Activated CD8-positive, alpha-beta memory T cell treated with anti-CD3 and anti-CD28 coated beads, Interleukin-2, amount 50 U/mL, for 48 hours (primary cell): ENCODE results near the gene DPCD.

ENCODE experiments used
- DNase-seq: peaks from one replicate; pipeline ENCODE4 v3.0.0-alpha.2; 2020

DPCD gene

DNA sequence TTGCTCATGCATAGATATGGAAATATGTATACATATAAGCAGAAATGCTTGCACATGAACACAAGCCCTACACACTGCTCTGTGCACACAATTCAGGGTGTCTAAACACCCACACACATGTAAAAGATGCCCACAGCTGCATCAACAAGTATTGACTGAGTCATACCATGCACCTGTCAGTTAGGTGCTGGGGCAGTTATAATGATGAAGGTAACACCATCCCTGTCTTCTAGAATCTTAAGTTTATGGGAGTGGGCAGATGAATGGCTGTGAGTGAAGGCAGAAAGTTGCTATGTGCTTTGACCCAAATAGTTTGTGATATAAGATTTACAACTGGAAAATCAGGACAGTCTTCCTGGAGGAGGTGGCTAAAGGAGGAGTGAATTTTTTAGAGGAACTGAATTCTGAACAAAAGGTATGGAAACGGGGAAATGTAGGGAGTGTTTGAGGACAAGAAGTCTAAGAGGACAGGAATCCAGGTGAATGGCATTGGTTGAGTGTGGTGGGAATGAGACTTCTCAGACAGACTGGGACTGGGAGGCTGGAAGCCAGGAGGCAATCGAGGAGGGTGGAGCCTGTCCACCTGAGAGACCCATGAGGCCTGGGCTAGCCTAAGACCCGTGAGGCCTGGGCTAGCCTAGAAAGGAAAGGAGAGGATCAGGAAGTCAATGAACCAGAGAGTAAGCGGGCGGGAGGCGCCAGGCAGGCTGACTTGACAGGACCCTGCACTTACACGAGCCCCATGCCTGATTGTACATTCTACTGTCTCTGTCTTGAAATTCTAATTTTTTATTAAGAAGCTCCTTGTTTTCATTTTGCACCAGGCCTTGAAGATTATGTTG, 20.7 kb upstream of the DPCD start:
- DNase-seq, result no peak

DNA sequence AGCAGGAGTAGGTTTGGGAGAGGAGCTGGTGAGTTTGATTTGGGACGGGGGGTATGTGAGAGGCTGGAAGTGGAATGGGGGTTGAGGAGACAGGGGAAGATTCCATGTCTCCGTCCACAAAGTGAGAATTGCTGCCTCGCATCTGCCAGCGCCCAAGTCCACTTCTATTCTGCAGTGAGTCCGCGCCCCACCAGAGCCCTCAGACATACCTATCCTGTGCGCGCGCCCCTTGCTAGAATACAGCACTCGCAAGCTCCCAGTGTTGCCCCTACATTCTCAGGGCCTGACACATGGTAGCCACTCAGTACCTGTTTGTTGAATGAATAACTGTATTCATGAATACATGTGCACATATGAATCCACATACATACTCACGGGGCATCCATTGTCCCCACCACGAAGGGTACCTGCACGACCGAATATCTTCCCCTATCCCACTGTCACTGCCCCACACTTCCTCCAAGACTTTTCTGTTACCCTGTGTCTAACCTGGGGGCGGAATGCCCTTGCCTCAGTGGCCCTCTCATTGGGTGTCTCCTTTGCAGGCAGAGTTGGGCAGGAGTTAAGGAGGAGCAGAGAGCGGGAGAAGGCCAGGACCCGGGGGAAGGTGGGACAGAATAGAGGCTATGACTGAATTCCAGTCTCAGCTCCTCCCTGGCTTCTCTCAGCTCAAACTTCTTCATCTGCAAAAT, 19.9 kb upstream of the DPCD start:
- peak; percentile 50 for DNase-seq

DNA sequence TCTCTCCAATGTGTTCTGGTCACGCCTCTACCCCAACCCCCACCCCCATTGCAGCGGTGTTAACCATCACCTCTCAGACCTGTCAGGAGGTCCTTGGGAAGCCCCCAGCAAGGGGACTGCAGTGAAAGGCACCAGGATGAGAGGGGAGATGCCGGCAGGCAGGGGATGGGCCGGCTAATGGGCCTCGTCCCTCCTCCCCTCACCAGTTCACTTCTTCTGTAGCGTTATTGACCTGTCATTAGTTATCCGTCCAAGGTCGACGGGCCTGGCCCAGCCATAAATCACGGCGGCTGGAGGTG, 18.8 kb upstream of the DPCD start:
- peak; percentile 56 for DNase-seq

DNA sequence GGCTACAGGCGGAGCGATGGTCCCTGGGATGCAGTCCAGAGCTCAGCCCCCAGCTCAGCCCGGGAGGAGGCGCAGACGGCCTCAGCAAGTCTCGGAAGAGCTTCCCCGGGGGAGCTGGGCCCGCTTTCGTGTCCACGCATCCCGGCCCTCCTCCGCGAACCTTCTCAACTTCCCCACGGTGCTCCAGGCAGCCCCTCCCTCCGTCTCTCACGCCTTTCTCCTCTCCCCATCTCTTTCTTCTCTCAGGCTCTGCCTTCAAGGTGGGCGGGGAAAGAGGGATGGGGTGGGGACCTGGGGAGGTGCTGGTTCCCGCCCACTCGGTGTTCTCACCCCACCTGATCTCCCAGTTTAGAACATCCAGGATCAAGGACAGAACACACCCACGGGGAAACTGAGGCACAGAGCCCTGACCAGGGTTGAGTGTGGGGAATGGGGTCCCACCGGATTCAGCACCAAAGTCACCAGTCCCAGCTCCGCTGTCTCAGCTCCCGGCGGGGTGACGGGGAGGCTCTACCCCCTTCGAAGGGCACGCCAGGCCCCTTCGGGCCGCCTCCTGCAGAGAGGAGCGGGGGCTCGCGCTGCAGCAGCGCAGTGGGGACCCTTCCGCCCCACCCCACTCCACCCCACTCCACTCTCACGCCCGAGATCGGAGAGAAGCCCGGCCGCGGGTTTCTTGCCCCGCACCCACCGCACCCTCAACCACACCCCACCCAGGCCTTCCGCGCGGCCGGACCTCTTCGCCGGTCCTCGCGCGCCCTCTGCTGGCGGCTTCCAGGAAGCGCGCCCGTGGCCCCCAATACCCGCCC, 18.3 kb upstream of the DPCD start:
- DNase-seq, result peak; percentile 96

DNA sequence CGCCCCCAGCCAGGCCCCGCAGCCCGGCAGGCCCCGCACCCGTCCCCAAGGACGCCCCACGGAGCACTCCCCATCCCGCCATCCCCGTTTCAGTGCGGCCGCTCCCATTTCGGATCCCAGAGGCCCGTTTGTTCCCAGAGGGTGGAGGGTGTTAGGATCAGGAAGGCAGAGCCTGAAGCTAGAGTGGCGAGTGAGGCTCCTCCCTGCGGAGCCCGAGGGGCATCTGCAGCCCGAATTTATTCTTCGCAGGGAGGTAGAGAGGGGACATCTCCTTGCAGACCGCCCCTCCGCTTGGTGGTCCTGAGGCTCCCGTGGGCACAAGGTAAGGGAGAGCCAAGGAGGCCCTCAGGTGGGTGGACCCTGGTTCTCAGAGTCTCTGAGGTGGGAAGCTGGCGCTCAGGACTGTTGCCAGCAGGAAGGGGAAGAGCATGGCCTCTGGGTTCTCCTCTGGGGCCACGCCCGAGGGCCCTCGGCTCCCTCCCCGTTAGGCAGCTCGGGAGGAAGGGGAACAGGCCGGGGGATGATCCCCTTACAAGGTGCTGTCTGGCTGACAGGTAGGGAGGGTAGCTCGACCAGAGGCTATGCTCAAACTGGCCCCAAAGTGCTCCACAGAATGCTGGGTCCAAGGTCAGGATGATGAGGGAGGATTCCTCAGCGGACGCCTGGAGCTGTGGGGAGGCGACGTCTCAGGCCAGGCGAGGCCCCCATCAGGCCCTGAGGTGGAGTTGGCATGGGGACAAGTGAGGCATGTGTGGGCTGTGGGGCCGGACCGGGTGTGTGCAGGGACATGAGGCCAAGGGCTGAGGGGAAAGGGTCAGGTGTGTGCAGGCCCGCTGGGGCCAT, 17.5 kb upstream of the DPCD start:
- DNase-seq, result no peak

DNA sequence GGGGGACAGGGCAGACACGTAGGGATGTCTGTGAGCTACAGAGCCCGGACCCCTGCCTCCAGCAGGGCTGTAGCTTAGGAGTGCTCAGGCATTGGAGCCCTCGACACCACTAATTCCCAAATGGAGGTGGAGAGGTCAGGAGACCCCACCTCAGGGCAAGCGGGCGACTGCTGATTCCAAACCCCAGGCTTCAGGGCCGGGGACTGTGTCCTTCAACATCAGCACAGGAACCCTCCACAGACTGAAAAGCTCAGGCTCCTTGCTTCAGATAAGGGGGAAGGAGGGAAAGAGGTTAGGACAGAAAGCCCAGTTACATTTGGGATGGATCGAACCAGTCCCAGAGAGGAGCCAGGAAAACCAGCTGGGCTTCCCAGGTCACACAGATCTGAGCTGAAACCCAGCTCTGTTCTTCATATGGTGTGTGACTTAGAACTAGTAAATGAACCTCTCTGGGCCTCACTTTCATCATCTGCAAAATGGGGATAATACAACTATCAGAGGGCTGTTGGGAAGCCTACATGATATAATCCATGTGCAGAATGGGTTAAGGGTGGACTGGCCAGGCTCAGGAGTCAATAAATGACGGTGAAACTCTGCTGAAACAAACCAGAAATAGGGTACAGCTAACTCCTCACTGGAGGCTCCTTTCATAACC, 16.7 kb upstream of the DPCD start:
- DNase-seq, result no peak

DNA sequence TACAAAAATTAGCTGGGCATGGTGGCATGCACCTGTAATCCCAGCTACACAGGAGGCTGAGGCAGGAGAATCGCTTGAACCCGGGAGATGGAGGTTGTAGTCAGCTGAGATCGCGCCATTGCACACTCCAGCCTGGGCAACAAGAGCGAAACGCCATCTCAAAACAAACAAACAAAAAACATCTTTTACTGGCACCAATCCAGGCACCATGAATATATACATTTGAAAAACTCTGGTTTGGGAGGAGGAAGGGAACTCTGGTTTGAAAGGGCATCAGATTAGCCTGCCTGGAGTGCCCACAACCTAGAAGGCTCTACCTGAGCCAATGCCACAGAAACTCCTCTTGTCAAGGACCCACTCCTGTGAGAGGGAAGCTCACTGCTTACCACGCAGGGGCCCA, 16.0 kb upstream of the DPCD start:
- DNase-seq, result no peak

DNA sequence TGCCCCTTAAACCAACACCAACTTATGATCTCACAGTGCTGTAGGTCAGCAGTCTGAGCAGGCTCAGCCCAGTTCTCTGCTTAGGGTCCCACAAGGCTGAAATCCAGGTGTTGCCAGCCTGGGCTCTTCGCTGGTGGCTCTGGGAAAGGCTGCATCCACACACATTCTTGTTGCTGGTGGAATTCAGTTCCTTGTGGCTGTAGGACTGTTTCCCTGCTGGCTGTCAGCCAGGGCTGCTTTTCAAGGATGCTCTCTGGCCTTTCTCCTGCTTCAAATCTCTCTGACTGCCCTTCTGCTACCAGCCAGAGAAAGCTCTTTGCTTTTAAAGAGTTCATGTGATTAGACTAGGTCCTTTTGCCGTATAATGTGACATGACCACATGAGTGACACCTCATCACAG, 15.3 kb upstream of the DPCD start:
- no peak for DNase-seq

DNA sequence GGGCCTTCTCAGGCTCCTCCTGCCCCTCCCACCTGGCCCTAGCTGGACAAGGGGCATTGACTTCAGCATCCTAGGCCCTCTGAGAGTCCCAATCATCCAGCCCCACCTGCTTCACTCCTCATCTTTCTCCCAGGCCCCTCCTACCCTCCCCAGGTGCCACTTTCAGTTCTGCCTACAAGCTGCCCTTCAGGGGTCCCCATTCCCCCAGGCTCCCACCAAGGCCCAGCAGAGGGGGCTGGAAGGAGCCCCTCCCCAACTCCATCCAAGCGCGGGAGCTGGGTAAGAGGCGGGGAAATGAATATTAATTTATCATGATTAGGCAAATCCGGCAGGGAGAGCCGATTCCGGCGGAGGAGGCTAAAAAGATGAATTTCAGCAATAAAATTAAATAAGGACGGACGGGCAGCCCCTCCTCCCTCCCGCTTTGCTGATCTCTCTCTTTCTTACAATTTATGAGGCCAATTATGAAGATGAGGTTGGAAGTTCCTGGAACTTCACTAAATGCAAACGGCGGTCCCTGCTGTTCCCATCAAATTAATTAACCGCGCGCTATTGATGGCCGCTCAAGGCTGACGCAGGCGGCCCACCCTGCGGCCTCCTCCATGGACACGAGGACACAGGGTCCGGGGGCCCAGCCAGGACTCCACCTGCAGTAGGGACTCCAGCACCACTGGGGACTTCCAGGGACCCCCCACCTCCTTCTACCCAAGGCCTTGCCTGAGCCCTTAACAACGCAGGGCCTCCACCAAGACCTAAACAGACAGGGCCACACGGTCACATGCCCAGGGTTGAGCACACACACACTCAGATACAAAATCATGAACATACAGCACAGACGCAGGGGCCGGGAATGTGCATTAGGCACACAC, 14.0 kb upstream of the DPCD start:
- DNase-seq, result no peak

DNA sequence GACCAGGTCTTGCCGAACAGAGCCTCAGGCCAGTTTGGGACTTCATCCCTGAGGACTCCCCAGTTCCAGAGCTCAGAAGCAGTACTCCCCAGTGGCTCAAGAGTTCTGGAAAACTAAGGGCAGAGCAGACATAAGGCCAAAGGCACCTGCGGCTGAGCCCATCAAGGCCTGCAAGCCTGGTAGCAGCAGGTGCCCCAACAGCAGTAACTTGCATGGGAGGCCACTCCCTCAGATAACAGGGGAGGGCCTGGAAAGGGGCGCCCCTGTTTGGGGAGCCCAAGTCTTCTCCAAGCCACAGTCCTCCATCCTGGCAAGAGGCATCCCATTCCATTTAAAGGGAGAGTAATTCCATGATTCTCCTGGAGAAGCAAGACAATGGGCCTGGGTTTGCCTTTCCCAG, 13.0 kb upstream of the DPCD start:
- DNase-seq, result no peak

DNA sequence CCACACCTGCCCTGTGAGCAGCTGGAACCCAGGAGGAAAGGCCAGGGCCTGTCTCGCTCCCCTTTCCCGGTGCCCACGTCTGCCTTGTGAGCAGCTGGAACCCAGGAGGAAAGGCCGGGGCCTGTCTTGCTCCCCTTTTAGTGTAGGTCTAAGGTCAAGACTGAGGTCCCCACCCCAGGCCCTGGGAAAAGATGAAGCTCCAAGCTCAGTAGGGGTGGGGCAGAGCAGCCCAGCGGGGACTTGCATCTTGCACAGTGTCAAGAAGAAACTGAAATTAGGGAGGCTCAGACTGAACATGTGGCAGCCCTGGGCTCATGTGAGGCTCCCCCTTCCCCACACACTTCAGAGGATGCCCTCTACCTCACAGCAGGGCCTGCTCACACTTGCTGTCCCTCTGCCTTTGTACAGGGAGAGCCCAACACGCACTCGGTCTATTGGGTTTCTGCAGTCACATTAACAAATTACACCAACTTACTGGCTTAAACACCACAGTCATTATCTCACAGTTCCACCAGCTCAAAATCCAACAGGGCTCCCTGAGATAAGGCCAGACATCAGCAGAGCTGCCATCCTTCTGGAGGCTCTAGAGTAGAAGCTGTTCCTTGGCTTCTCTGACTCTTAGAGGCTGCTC, 12.4 kb upstream of the DPCD start:
- DNase-seq, result no peak

DNA sequence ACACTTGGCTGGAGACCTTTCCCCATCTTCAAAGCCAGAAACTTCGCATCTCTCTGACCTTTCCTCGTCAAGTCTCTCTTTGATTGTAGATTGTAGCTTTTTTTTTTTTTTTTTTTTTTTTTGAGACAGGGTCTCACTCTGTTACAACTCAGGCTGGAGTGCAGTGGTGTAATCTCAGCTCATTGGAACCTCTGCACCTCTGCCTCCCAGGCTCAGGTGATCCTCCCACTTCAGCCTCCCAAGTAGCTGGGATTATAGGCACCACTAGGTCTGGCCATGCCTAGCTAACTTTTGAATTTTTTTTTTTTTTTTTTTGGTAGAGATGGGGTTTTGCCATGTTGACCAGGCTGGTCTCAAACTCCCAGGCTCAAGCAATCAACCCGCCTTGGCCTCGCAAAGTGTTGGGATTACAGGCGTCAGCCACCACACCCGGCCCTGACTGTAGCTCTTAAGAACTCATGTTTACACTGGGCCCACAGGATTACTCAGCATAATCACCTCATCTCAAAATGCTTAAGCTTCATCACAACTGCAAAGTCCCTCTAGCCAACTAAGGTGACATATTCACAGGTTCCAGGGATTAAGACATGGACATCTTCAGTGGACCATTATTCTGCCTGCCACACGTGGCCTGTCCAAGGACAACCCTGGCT, 11.8 kb upstream of the DPCD start:
- DNase-seq, result no peak

DNA sequence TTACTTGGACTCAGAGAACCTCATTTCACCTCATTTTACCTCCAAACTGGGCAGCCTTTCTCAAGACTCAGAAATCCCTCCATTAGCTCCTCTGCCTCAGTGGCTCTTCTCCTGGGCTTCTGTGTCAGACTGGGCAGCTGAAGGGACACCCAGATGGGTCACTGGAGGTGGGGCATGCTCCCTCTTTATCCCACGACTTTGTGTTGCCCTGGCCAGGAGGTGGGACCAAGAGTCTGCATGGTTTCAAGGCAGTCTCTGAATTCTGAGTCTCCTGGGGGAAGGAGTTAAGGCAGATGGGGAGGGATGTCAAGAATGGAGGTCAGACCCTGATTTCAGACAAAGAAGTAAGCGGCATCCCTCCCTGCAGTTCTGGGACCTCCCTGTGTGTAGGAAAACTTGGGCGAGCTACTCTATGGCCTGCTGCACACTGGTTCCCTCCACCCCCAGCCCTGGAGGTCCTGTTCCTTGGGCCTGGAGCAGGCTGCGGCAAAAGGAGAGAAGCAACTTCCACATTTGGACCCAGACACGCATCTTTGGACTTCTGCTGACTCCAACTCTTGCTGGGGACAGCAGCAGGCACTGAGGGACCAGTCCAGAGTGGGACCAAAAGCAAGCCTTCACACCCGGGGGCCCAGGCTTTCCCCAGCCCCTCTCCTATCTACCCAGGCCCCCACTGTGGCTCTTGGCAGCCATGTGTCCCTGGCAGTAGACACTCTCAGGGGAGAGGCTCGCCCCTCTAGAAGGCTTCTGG, 10.8 kb upstream of the DPCD start:
- DNase-seq, result no peak

DNA sequence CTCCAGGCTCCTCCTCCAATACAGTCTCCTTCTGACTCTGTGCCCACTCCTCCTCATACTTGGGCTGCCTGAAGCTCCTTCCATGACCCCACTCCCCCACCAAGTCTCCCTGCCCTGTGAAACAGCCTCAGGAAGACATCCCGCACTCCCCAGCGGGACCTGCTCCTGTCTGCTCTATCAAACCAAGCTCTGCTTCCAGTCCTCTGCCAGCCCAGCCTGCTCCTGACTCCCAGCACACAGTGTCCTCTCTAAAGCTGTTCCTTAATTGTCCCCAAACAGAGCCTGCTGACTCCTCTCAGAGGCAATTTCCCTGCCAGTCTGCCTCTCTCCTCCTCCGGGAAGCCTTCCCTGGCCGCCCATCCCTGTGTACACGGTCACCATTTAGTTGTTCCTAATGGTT, 9.9 kb upstream of the DPCD start:
- no peak for DNase-seq

DNA sequence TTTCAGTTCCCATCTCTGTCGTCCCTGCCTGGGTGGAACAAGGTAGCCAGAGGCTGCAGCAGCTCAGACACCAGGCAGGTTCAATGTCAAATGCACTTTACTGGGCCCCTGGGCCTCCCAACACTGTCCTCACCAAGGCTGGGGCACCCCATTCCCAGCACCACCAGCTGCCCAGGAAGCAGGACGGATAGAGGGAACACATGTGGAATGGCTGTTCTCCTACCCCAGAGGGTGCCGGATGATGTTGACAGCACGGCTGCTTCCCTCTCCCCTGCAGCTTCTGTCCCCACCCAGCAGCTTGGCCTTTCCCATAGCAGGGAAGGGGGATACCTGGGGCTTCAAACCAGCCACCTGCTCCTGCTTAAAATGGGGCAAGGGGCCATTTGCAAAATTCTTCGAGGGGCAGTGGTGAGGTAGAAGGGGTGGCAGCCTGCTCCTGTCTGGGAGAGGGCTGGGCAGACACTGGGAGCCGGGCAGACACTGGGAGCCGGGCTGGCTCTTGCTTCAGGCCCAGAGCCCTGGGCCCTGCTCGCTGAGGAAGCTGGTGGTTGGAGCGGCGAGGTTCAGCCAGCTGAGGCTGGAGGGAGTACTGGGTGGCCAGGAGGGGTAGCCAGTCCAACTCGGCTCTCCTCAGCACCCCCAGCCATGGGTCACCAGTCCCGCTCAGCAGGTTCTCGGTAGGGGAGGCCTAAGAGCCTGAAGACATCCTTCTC, 9.2 kb upstream of the DPCD start:
- DNase-seq, result no peak

DNA sequence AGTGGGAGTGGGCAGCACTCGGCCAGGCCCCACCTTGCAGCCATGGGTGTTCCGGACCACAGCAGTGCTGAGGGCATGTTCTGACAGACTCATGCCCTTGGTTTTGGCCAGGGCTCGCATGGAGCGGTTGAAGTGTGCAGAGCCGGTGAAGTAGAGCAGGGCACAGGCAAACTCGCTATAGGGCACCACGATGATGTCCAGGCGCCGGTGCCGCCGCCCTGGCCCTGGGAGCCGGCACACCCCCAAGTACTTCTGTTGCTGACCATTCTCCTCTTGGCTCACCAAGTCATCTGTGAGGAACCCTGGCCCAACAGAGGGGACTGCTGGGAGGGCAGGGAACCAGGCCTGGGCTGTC, 8.6 kb upstream of the DPCD start:
- DNase-seq, result no peak

DNA sequence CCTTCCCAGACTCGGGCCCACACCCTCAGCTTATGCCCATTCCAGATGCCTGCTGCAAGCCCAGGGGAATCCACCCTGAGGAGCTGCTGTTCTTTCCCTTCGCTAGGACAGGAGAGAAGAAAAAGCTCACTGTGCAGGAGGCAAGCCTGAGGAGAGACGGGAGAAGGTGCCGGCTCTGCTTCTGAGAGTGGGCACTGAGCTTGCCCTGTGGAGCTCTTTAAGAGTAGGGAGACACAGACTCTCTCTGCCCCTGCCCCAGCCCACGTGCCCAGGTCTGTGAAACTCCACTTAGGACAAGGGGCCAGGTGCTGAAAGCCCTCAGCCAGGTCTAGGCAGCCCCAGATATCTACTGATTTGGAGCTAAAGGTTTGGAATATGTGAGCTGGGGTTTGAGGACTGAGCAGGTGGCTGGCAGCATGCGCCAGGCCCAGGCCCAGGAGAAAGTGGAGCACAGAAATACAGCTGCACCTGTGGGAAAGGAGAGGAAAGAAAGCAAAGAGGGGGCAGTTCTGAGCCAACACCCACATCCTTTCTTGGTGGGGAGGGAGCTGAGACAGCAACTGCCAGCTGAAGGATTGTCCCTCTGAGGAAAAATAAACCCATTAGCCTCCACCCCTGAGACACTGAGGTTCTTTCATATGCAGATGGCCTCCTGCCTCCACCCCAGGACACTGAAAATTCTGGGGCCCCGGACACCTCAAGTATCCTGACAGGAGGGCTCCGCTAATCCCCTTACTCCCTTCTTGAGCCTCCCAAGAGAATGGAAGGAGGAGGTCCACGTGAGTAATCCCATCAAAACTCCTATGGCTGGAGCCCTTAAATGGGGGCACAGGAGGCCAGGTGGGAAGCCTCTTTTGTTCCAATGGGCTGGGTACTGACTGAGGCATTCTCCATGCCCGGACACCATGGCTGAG, 7.4 kb upstream of the DPCD start:
- no peak for DNase-seq

DNA sequence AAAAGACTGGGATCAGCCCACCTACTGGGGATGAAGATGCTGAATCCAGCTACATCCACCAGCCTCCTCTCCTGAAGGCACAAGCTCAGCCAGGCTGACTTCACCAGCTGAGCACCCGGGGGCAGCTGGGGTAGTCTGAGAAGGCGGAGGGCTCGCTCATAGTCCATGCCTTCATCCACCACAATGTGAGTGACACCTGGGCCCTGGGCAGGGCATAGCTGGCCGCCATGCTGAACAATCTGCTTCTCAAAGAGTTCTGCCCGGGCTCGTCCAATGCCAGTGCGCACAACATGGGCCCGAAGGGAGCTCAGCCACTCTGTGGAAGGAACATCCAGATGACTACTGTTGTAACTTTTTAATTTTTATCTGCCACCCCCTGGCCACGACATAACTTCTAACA, 2.3 kb upstream of the DPCD start:
- DNase-seq, result no peak
